ENCODE data around the gene GRIN2B. TPM values are rescaled to one million over a fixed set of nuclear protein-coding genes. Genes with fewer than 3 reads are reported as not detected.

GRIN2B gene
- total and polyA plus RNA-seq, 2 donors (not counting 3 experiments of a cell fraction or from before 2014, with no cell fraction given): not detected

DNA sequence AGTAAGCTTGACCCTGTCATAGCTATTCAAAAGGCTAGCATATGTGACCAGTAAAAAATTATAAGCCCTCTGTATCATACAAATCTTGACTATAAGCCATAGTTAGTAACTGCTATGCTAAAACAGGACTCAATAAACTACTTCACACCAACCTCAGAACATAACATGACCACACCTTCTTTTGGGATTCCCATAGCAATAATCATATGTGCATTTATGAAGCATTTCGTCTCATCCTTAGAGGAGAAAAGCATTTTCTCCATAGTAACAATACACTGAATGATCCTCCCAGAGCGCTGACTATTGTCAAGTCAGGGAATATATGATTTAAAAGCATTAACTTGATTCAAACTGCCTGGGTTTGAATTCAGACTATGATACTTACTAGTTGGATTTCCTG is 46.2 kb downstream of the GRIN2B start:
- Histone ChIP-seq H3K4me2 (ENCODE audit: insufficient read depth, low read length) (no peak overlapping the region), H3K79me2 (ENCODE audit: control insufficient read depth, insufficient read depth, low read length) (no peaks in the 10 kb centered on the region), H3K9me1 (replicated peaks; ENCODE audit: control insufficient read depth, extremely low read depth, insufficient read depth, low read length) (no peaks in the 10 kb centered on the region), H3K4me3 (replicated peaks in 1 of 3; ENCODE audit: insufficient read depth in 1 of 3, low read depth in 1 of 3, low read length in 3 of 3) (no peak overlapping the region), H3K9me3 (replicated peaks; ENCODE audit: control insufficient read depth, insufficient read depth, low read length) (no peaks in the 10 kb centered on the region), H3K27me3 (ENCODE audit: control insufficient read depth in 2 of 2, insufficient read depth in 2 of 2, low read length in 2 of 2) (no peaks in the 10 kb centered on the region), H3K9ac (replicated peaks; ENCODE audit: extremely low read depth, insufficient read depth, low read length) (no peak overlapping the region), H3K36me3 (ENCODE audit: control insufficient read depth in 2 of 2, extremely low read depth in 1 of 2, insufficient read depth in 2 of 2, low read length in 2 of 2) (no peaks in the 10 kb centered on the region), H3K27ac (ENCODE audit: insufficient read depth, low read depth, low read length) (no peak overlapping the region), H3K4me1 (ENCODE audit: control insufficient read depth, extremely low read depth, insufficient read depth, low read length) (no peaks in the 10 kb centered on the region), H2AFZ (ENCODE audit: low read depth, low read length) (no peak overlapping the region), H4K20me1 (replicated peaks; ENCODE audit: control insufficient read depth, extremely low read depth, insufficient read depth, low read length) (no peaks in the 10 kb centered on the region)
- TF ChIP-seq MYC (IDR thresholded peaks at IDR 0.05; ENCODE audit: low read depth, low read length): no peak
- TF ChIP-seq EZH2 (IDR thresholded peaks at IDR 0.05; ENCODE audit: borderline replicate concordance, low read depth, low read length, severe bottlenecking): no peak
- TF ChIP-seq, protein P1, sequence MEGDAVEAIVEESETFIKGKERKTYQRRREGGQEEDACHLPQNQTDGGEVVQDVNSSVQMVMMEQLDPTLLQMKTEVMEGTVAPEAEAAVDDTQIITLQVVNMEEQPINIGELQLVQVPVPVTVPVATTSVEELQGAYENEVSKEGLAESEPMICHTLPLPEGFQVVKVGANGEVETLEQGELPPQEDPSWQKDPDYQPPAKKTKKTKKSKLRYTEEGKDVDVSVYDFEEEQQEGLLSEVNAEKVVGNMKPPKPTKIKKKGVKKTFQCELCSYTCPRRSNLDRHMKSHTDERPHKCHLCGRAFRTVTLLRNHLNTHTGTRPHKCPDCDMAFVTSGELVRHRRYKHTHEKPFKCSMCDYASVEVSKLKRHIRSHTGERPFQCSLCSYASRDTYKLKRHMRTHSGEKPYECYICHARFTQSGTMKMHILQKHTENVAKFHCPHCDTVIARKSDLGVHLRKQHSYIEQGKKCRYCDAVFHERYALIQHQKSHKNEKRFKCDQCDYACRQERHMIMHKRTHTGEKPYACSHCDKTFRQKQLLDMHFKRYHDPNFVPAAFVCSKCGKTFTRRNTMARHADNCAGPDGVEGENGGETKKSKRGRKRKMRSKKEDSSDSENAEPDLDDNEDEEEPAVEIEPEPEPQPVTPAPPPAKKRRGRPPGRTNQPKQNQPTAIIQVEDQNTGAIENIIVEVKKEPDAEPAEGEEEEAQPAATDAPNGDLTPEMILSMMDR (IDR thresholded peaks at IDR 0.05; ENCODE audit: extremely low read depth in 1 of 2, insufficient read depth in 1 of 2, low read depth in 1 of 2, low read length in 2 of 2): no peak
- TF ChIP-seq JUN (IDR thresholded peaks at IDR 0.05; ENCODE audit: borderline replicate concordance, insufficient read depth, insufficient read length, low read depth): no peak
- TF ChIP-seq FOS (IDR thresholded peaks at IDR 0.05; ENCODE audit: borderline replicate concordance, insufficient read depth, low read length): no peak
- TF ChIP-seq, protein P2, sequence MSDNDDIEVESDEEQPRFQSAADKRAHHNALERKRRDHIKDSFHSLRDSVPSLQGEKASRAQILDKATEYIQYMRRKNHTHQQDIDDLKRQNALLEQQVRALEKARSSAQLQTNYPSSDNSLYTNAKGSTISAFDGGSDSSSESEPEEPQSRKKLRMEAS (IDR thresholded peaks at IDR 0.05; ENCODE audit: insufficient read depth, insufficient read length): no peak
- no peak for TF ChIP-seq POLR2A (IDR thresholded peaks at IDR 0.05; ENCODE audit: low read depth, low read length)
- intact Hi-C loops (cut with micrococcal nuclease) (no loop called here), dilution Hi-C loops (cut with MboI; ENCODE audit: extremely low pct_ligation_motif_present, low sequenced_read_pairs) (no loop called here)
- FAIRE-seq: no peak
- CTCF ChIA-PET: no interaction called here
- DNase-seq (ENCODE audit: low read depth, low spot score): no peak
- POLR2A ChIA-PET: no interaction called here
- BruUV-seq (replicated peaks): no TSS peak
